ENCODE results near the gene GPRIN1.

GPRIN1 gene

GRCh38 chr5:176619569-176620332 lies 9.8 kb upstream of the GPRIN1 start:
- Histone ChIP-seq H3K36me3 (ENCODE audit: insufficient read depth, low read length) (no peaks in the 10 kb centered on the region), H3K4me1 (ENCODE audit: insufficient read depth, low read length) (no peaks in the 10 kb centered on the region), H3K27me3 (ENCODE audit: control insufficient read depth in 1 of 2, insufficient read depth in 2 of 2, low read length in 2 of 2) (peaks cover 39 to 69% of the 10 kb centered on the region in 2 donors), H3K9ac (ENCODE audit: low read length) (no peak overlapping the region), H3K4me3 (ENCODE audit: low read depth in 1 of 2, low read length in 2 of 2) (no peak overlapping the region), H3K27ac (ENCODE audit: low read depth, low read length) (no peak overlapping the region), H3K9me3 (ENCODE audit: low read length) (no peaks in the 10 kb centered on the region)

DNA sequence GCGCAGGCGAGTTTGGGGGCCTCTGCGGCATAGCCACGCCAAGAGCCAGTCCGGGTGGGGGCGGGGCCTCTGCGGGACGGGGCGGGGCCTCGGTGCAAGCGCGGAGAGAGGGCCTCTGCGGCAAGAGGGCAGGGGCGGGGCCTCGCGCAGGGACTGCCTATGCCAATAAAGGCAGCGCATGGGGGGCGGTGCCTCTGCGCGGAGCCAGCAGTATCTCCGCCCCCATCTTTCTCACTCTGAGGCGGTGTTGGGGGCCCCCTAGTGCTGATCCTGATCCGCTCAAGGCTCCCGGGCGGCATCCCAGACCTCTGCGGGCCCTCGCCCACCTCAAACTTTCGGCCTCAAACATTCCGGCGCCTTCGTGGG lies 9.2 kb upstream of the GPRIN1 start:
- H3K27me3 ChIP-seq (ENCODE audit: control insufficient read depth in 1 of 2, insufficient read depth in 2 of 2, low read length in 2 of 2) = peaks cover 39 to 68% of the 10 kb centered on the region in 2 donors
- no peak overlapping the region for H3K4me3 ChIP-seq (ENCODE audit: low read depth in 1 of 2, low read length in 2 of 2)
- no peak overlapping the region for H3K9ac ChIP-seq (ENCODE audit: low read length)
- no peak overlapping the region for H3K27ac ChIP-seq (ENCODE audit: low read depth, low read length)
- H3K9me3 ChIP-seq (ENCODE audit: low read length) = no peaks in the 10 kb centered on the region
- no peaks in the 10 kb centered on the region for H3K36me3 ChIP-seq (ENCODE audit: insufficient read depth, low read length)
- no peaks in the 10 kb centered on the region for H3K4me1 ChIP-seq (ENCODE audit: insufficient read depth, low read length)

- Histone ChIP-seq H3K4me3 (ENCODE audit: low read depth in 1 of 2, low read length in 2 of 2) (no peak overlapping the region), H3K9me3 (ENCODE audit: low read length) (no peaks in the 10 kb centered on the region), H3K4me1 (ENCODE audit: insufficient read depth, low read length) (no peaks in the 10 kb centered on the region), H3K9ac (ENCODE audit: low read length) (no peak overlapping the region), H3K36me3 (ENCODE audit: insufficient read depth, low read length) (no peaks in the 10 kb centered on the region), H3K27me3 (ENCODE audit: control insufficient read depth in 1 of 2, insufficient read depth in 2 of 2, low read length in 2 of 2) (peaks cover 39 to 68% of the 10 kb centered on the region in 2 donors), H3K27ac (ENCODE audit: low read depth, low read length) (no peak overlapping the region)
These were observed 8.8 kb upstream of the GPRIN1 start for GRCh38 chr5:176618783-176619182.

- H3K27ac ChIP-seq (ENCODE audit: low read depth, low read length) = no peak overlapping the region
- peaks cover 37 to 69% of the 10 kb centered on the region in 2 donors for H3K27me3 ChIP-seq (ENCODE audit: control insufficient read depth in 1 of 2, insufficient read depth in 2 of 2, low read length in 2 of 2)
- H3K9ac ChIP-seq (ENCODE audit: low read length) = no peak overlapping the region
- no peak overlapping the region for H3K4me3 ChIP-seq (ENCODE audit: low read depth in 1 of 2, low read length in 2 of 2)
- no peaks in the 10 kb centered on the region for H3K36me3 ChIP-seq (ENCODE audit: insufficient read depth, low read length)
- H3K4me1 ChIP-seq (ENCODE audit: insufficient read depth, low read length) = no peaks in the 10 kb centered on the region
- H3K9me3 ChIP-seq (ENCODE audit: low read length) = no peaks in the 10 kb centered on the region
These were observed 6.6 kb upstream of the GPRIN1 start for GRCh38 chr5:176616511-176616910.

GRCh38 chr5:176614805-176615478 lies 5.0 kb upstream of the GPRIN1 start:
- Histone ChIP-seq H3K27ac (ENCODE audit: low read depth, low read length) (no peak overlapping the region), H3K9ac (ENCODE audit: low read length) (no peak overlapping the region), H3K4me1 (ENCODE audit: insufficient read depth, low read length) (no peaks in the 10 kb centered on the region), H3K4me3 (ENCODE audit: low read depth in 1 of 2, low read length in 2 of 2) (no peak overlapping the region), H3K36me3 (ENCODE audit: insufficient read depth, low read length) (no peaks in the 10 kb centered on the region), H3K27me3 (ENCODE audit: control insufficient read depth in 1 of 2, insufficient read depth in 2 of 2, low read length in 2 of 2) (peaks cover 25 to 57% of the 10 kb centered on the region in 2 donors), H3K9me3 (ENCODE audit: low read length) (no peaks in the 10 kb centered on the region)

DNA sequence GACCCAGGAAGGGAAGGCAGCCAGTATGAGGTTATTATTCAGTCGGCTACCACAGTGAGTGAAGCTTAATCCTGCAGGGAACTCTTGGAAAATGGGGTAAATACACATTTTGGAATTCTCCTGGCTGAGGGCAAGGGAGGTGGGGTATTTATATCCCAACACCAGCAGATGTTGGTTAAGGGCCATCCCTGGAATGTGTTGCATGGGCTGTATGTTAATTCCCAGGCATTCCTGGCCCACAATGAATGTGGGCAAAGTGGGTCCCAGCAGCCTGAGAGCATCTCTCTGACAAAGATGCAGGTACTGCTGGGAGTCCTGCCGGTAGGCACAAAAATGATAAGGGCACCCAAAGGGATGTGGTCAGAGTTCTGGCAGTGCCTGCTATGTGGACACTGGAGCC lies 2.9 kb upstream of the GPRIN1 start:
- Histone ChIP-seq H3K27me3 (ENCODE audit: control insufficient read depth in 1 of 2, insufficient read depth in 2 of 2, low read length in 2 of 2) (peaks cover 18 to 48% of the 10 kb centered on the region in 2 donors), H3K4me1 (ENCODE audit: insufficient read depth, low read length) (no peaks in the 10 kb centered on the region), H3K27ac (ENCODE audit: low read depth, low read length) (no peak overlapping the region), H3K4me3 (ENCODE audit: low read depth in 1 of 2, low read length in 2 of 2) (no peak overlapping the region), H3K9ac (ENCODE audit: low read length) (no peak overlapping the region), H3K9me3 (ENCODE audit: low read length) (no peaks in the 10 kb centered on the region), H3K36me3 (ENCODE audit: insufficient read depth, low read length) (no peaks in the 10 kb centered on the region)

GRCh38 chr5:176612008-176612407 lies 2.1 kb upstream of the GPRIN1 start:
- Histone ChIP-seq H3K4me1 (ENCODE audit: insufficient read depth, low read length) (no peaks in the 10 kb centered on the region), H3K27me3 (ENCODE audit: control insufficient read depth in 1 of 2, insufficient read depth in 2 of 2, low read length in 2 of 2) (peaks cover 15 to 41% of the 10 kb centered on the region in 2 donors)

DNA sequence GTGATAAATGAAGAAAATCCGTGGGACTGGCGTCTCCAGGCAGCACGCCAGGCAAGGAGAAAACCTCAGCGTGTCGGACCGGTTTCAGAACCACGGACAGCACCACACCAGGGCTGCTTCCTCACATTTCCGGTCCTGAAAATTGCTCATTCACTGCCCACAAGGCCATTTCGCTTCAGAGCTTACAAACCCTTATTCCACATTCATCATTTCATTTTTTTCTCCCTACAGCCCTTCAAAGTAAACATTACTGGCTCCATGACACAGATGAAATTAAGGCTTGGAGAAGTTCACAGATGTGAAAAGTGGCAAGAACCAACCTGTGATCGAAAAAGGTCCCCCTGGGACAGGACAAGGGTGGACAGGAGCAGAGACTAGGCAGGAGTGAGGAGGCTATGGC lies 1.5 kb upstream of the GPRIN1 start:
- H3K9me3 ChIP-seq (ENCODE audit: low read length) = no peaks in the 10 kb centered on the region
- no peaks in the 10 kb centered on the region for H3K36me3 ChIP-seq (ENCODE audit: insufficient read depth, low read length)
- no peak overlapping the region for H3K9ac ChIP-seq (ENCODE audit: low read length)
- H3K27ac ChIP-seq (ENCODE audit: low read depth, low read length) = no peak overlapping the region
- H3K27me3 ChIP-seq (ENCODE audit: control insufficient read depth in 1 of 2, insufficient read depth in 2 of 2, low read length in 2 of 2) = peaks cover 15 to 36% of the 10 kb centered on the region in 2 donors
- no peaks in the 10 kb centered on the region for H3K4me1 ChIP-seq (ENCODE audit: insufficient read depth, low read length)
- no peak overlapping the region for H3K4me3 ChIP-seq (ENCODE audit: low read depth in 1 of 2, low read length in 2 of 2)

More at GRCh38 chr5:176612008-176612407, 2.1 kb upstream of the GPRIN1 start:
- Histone ChIP-seq H3K9me3 (ENCODE audit: low read length) (no peaks in the 10 kb centered on the region), H3K9ac (ENCODE audit: low read length) (no peak overlapping the region), H3K36me3 (ENCODE audit: insufficient read depth, low read length) (no peaks in the 10 kb centered on the region), H3K4me3 (ENCODE audit: low read depth in 1 of 2, low read length in 2 of 2) (no peak overlapping the region), H3K27ac (ENCODE audit: low read depth, low read length) (no peak overlapping the region)

DNA sequence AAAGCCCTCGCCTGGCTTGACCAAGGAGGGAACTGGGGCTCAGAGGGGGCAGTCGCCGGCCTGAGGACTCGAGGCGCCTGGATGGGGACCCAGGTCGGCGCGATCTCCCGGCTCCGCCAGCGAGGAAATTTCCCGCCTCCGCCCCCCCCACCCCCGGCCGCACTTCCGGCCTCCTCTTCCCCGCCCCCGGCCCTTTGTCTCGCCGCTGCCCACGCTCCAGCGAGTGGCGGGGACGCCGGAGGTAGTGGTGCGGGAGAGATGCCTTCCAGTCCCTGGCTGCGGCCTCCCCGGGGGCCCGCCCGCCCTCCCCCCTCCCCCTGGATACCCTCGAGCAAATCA lies 448 bp upstream of the GPRIN1 start:
- H3K4me3 ChIP-seq (ENCODE audit: low read depth in 1 of 2, low read length in 2 of 2) = no peak overlapping the region
- peaks cover 7 to 26% of the 10 kb centered on the region in 2 donors for H3K27me3 ChIP-seq (ENCODE audit: control insufficient read depth in 1 of 2, insufficient read depth in 2 of 2, low read length in 2 of 2)
- H3K9me3 ChIP-seq (ENCODE audit: low read length) = no peaks in the 10 kb centered on the region
- no peaks in the 10 kb centered on the region for H3K4me1 ChIP-seq (ENCODE audit: insufficient read depth, low read length)
- H3K27ac ChIP-seq (ENCODE audit: low read depth, low read length) = no peak overlapping the region
- no peaks in the 10 kb centered on the region for H3K36me3 ChIP-seq (ENCODE audit: insufficient read depth, low read length)
- H3K9ac ChIP-seq (ENCODE audit: low read length) = no peak overlapping the region

GRCh38 chr5:176608937-176609723 lies 826 bp downstream of the GPRIN1 start:
- H3K36me3 ChIP-seq (ENCODE audit: insufficient read depth, low read length) = no peaks in the 10 kb centered on the region
- H3K9ac ChIP-seq (ENCODE audit: low read length) = no peak overlapping the region
- peaks cover 5 to 23% of the 10 kb centered on the region in 2 donors for H3K27me3 ChIP-seq (ENCODE audit: control insufficient read depth in 1 of 2, insufficient read depth in 2 of 2, low read length in 2 of 2)
- H3K4me3 ChIP-seq (ENCODE audit: low read depth in 1 of 2, low read length in 2 of 2) = no peak overlapping the region
- no peaks in the 10 kb centered on the region for H3K4me1 ChIP-seq (ENCODE audit: insufficient read depth, low read length)
- H3K27ac ChIP-seq (ENCODE audit: low read depth, low read length) = no peak overlapping the region
- H3K9me3 ChIP-seq (ENCODE audit: low read length) = no peaks in the 10 kb centered on the region

GRCh38 chr5:176608142-176608705 lies 1.7 kb downstream of the GPRIN1 start:
- Histone ChIP-seq H3K9ac (ENCODE audit: low read length) (no peak overlapping the region), H3K4me3 (ENCODE audit: low read depth in 1 of 2, low read length in 2 of 2) (no peak overlapping the region), H3K9me3 (ENCODE audit: low read length) (no peaks in the 10 kb centered on the region), H3K4me1 (ENCODE audit: insufficient read depth, low read length) (no peaks in the 10 kb centered on the region), H3K36me3 (ENCODE audit: insufficient read depth, low read length) (no peaks in the 10 kb centered on the region), H3K27me3 (ENCODE audit: control insufficient read depth in 1 of 2, insufficient read depth in 2 of 2, low read length in 2 of 2) (peaks cover 5 to 23% of the 10 kb centered on the region in 2 donors), H3K27ac (ENCODE audit: low read depth, low read length) (no peak overlapping the region)

Measured in muscle layer of colon (tissue), 2 donors.